ENCODE data around the gene NDUFB1.

DNA sequence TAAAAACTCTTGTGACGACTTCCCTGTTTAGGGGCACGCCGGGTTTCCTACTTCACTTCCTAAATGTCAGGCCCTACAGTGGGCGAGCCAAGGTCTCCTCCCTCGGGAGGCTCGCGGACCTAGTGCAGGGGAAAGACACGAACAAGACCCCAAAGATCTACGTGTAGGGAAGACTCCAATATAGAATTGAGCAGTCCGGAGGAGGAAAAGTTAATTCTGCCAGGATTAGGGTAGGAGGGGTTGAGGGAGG, 15.7 kb downstream of the NDUFB1 start:
- TF ChIP-seq GATA2 (IDR thresholded peaks at IDR 0.05; ENCODE audit: low read depth, low read length) (no peak), GATA3 (IDR thresholded peaks at IDR 0.05; ENCODE audit: low read depth, low read length) (no peak)

Data from SH-SY5Y (cell line).